ENCODE data around the gene CLMN.
A peak's percentile ranks its signal among the peaks of the same experiment; 100 is the strongest.

Gene CLMN

GRCh38 chr14:95313707-95314106 is 6.0 kb downstream of the CLMN start:
- in situ Hi-C loops (cut with HindIII; ENCODE audit: low sequenced_read_pairs): no loop called here
- no peak overlapping the region for H3K4me3 ChIP-seq (ENCODE audit: low read depth, low read length)
- TF ChIP-seq CTCF (IDR thresholded peaks at IDR 0.05; ENCODE audit: low read depth, low read length): no peak

GRCh38 chr14:95313190-95313589 is 6.5 kb downstream of the CLMN start:
- TF ChIP-seq CTCF (IDR thresholded peaks at IDR 0.05; ENCODE audit: low read depth, low read length): no peak
- H3K4me3 ChIP-seq (ENCODE audit: low read depth, low read length): no peak overlapping the region
- in situ Hi-C loops (cut with HindIII; ENCODE audit: low sequenced_read_pairs): no loop called here
- no peak for DNase-seq (ENCODE audit: low read depth, low spot score)

More at GRCh38 chr14:95313707-95314106, 6.0 kb downstream of the CLMN start:
- DNase-seq (ENCODE audit: low read depth, low spot score): peak; percentile 32

- H3K4me3 ChIP-seq (ENCODE audit: low read depth, low read length): no peak overlapping the region
- TF ChIP-seq CTCF (IDR thresholded peaks at IDR 0.05; ENCODE audit: low read depth, low read length): no peak
- in situ Hi-C loops (cut with HindIII; ENCODE audit: low sequenced_read_pairs): no loop called here
- DNase-seq (ENCODE audit: low read depth, low spot score): no peak
These were observed 7.4 kb downstream of the CLMN start for GRCh38 chr14:95312311-95312710.

- no peak for TF ChIP-seq CTCF (IDR thresholded peaks at IDR 0.05; ENCODE audit: low read depth, low read length)
- DNase-seq (ENCODE audit: low read depth, low spot score): no peak
- in situ Hi-C loops (cut with HindIII; ENCODE audit: low sequenced_read_pairs): no loop called here
- no peak overlapping the region for H3K4me3 ChIP-seq (ENCODE audit: low read depth, low read length)
These were observed 8.0 kb downstream of the CLMN start for GRCh38 chr14:95311752-95312151.

- no peak for DNase-seq (ENCODE audit: low read depth, low spot score)
- no peak overlapping the region for H3K4me3 ChIP-seq (ENCODE audit: low read depth, low read length)
- in situ Hi-C loops (cut with HindIII; ENCODE audit: low sequenced_read_pairs): no loop called here
- TF ChIP-seq CTCF (IDR thresholded peaks at IDR 0.05; ENCODE audit: low read depth, low read length): no peak
These were observed 8.9 kb downstream of the CLMN start for GRCh38 chr14:95310635-95311380.

- no peak overlapping the region for H3K4me3 ChIP-seq (ENCODE audit: low read depth, low read length)
- DNase-seq (ENCODE audit: low read depth, low spot score): no peak
- no peak for TF ChIP-seq CTCF (IDR thresholded peaks at IDR 0.05; ENCODE audit: low read depth, low read length)
- in situ Hi-C loops (cut with HindIII; ENCODE audit: low sequenced_read_pairs): no loop called here
These were observed 10.3 kb downstream of the CLMN start for GRCh38 chr14:95309261-95310051.

All from astrocyte of the spinal cord (primary cell).